D721Med (cell line): ENCODE results near the gene PODNL1.
"Not testable (repeated sequence)": the region's sequence is repeated elsewhere in the genome, so short reads cannot be mapped to it uniquely, and the experiment has no call there.

ENCODE experiments used
- DNase-seq: peaks from one replicate; pipeline ENCODE4 v3.0.0; 2011; ENCODE audit warnings: low spot score; ENCODE audit not compliant: insufficient read length
- FAIRE-seq: peaks from 2 replicates; lab custom pipeline; 2011; peaks lifted over from hg19 to GRCh38; lab: Jason Lieb, UNC
- CTCF ChIP-seq: IDR thresholded peaks from 2 replicates; pipeline ENCODE4 v1.5.1; 2012; ENCODE audit warnings: mild to moderate bottlenecking, control low read depth; ENCODE audit not compliant: insufficient read depth; ENCODE audit errors: missing control alignments

PODNL1 gene

GRCh38 chr19:13979244-13979615, 41.0 kb upstream of the PODNL1 start:
- DNase-seq (no peak), FAIRE-seq (no peak)
- no peak for TF ChIP-seq CTCF

- no peak for TF ChIP-seq CTCF
- DNase-seq (no peak), FAIRE-seq (no peak)
Observed at GRCh38 chr19:13978351-13979243, 40.4 kb upstream of the PODNL1 start.

- DNase-seq, result no peak
- no peak for FAIRE-seq
- no peak for TF ChIP-seq CTCF
Observed at GRCh38 chr19:13977803-13978202, 39.6 kb upstream of the PODNL1 start.

GRCh38 chr19:13976446-13976845, 38.2 kb upstream of the PODNL1 start:
- no peak for TF ChIP-seq CTCF
- FAIRE-seq, result no peak
- no peak for DNase-seq

GRCh38 chr19:13975870-13976269, 37.7 kb upstream of the PODNL1 start:
- no peak for FAIRE-seq
- no peak for TF ChIP-seq CTCF
- no peak for DNase-seq

- peak; percentile 68 for DNase-seq
- no peak for FAIRE-seq
- no peak for TF ChIP-seq CTCF
Observed at GRCh38 chr19:13974073-13974472, 35.9 kb upstream of the PODNL1 start.

GRCh38 chr19:13973479-13973878, 35.3 kb upstream of the PODNL1 start:
- not testable (repeated sequence) for DNase-seq, FAIRE-seq
